Epidermal melanocyte (primary cell): ENCODE measurements around the gene COL28A1.

Experiments used
- DNase-seq: peaks from one replicate; pipeline ENCODE4 v3.0.0; 2011; ENCODE audit warnings: low spot score; ENCODE audit not compliant: insufficient read length

COL28A1 gene

DNA sequence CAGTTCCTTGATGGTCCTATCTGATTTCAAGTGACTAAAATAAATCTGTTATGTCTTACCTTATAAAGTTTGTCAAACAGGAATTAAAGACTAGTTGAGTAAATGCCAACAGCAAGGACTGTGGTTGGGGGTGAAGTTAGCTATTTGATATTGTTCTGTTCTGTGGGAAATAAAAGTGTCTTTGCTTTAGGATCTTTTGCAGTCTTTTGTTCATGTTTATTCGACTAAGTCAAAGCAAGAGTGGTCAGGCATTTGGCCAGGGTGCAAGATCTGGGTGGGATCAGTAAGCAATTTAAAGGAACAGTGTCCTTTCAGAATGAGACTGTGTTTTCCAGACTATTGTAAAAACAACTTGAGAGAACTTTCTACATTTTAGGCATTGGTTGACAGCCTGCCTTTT, at the start of gene COL28A1:
COL28A1 (minus strand) TSS at position 183 of the 400 bp plus-strand sequence. CDS start 2,998 bp downstream, outside the sequence.
- no peak for DNase-seq

DNA sequence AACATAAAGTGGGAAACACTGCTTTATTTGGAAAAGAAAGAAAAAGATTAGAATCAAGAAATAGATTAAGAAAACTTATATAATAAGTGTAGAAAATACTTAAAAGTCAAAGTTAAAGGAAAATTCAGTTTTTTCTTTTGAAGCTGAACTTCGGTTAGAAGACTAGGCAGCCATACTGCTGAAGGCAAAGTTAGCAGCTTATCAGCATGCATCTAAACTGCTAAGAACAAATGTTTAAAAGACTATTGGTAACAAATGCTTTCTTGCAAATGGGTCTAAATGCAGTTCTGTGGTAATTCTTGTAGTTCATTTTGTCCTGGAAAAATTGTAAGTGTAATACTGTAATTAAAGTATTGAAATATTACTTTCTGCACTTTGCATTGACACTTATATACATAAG, 49.0 kb upstream of the COL28A1 start:
- no peak for DNase-seq

DNA sequence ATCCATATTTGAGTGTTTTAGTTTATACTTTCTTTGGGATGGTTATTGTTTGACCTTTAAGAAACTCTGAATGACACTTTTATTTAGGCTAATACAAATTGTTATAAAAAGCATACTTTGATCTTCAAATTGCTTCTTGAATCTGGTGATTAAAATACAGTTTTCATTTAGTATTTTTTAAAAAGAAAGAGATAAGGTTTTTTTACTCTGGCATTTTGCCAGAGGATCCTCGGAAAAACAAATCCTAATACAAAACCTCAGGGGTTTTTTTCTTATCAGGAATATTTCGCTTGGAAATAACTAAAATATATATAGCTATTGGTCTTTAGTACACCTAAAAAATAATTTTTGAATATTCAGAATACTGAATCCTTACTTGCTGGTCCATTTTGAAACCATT, 48.1 kb upstream of the COL28A1 start:
- no peak for DNase-seq

DNA sequence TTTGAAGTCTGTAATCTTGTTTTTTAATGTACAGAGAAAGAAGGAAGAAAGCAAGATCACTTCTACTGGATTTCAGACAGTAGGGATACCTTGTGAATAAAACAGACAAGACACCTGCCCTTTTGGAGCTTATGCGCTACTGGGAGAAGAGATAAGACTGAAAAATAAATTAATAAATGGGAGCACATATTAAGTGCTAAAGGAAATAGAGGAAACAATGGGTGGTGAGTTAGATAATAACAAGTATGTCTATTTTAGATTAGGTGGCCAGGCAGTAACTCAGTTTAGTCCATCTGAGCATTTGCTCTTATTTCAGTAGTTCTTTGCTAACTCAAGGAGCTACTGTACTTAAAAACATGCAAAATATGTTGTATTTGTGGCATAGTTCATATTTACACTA, 46.9 kb upstream of the COL28A1 start:
- DNase-seq, result no peak

DNA sequence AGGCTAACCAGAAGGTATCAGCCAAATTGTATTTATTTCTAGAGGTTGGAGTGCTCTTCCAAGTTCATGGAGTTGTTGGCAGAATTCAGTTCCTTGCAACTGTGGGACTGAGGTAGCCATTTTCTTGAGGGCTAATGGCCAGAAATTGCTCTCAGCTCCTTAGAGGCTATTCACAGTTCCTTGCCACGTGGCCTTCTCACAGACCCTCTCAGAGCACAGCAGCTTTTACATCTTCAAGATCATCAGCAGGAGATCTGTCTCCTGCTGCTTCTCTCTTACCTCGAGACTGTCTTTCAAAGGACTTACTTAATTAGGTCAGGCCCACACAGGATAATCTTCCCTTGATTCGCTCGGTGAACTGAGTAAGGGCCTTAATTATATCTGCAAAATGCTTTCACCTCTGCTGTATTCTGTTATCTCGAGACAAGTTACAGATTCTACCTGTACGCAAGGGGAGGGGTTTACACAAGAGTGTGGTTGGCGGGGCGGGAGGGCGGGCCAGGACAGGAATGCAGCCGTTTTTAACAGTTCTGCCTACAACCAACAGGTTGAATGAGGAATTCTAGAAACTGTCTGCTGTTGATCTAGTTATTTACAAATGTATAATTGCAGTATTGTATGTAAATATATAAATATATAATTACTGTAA, 46.0 kb upstream of the COL28A1 start:
- DNase-seq, result no peak

DNA sequence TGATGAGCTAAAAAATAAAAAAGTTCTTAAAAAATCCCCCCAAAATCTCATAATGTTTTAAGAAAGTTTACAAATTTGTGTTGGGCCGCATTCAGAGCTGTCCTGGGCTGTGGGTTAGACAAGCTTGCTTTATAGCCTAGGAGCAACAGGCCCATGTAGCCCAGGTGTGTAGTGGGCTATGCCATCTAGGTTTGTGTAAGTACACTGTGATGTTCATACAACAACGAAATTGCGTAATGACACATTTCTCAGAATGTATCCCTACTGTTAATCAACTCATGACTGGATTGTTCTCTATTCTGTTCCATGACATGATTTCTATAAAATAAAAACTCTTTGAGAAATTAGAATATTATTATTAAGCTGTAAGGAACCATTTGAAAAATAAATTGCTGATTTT, 44.0 kb upstream of the COL28A1 start:
- no peak for DNase-seq

DNA sequence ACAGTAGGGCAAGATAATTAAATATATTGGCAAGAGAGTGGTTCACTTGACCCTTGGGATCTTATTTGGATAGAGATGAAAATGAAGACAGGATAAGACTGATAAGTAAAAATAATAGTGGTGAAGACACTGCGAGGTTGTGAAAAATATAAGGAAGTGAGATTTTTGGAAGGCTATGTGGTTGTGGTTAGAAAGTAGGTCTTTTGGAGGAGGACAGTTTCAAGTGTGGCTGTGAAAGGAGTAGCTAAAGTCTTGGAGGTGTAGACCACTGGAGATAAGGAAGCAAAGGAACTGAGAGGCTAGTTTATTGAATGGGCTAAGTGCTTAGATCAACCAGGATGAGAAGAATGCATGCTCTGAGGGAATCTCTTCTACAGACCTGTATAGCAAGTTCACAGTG, 42.2 kb upstream of the COL28A1 start:
- DNase-seq, result no peak

DNA sequence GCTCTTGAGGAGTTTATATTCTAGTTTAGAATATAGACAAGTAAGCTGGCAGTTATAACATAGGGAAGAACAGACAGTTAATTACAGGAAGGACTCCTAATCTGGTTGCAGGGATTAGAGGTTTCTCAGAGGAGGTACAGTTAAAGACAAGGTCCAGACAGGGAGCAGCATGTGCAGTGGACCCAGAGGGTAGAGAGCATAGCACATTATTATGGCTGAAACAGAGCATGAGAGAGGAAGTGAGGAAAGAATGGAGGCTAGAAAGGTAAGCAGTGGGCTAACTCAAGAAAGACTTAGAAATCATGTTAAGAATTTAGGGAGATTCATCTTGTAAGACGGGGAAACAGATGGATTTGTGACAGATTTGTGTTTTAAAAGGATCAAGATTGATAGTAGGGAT, 40.7 kb upstream of the COL28A1 start:
- DNase-seq, result no peak

DNA sequence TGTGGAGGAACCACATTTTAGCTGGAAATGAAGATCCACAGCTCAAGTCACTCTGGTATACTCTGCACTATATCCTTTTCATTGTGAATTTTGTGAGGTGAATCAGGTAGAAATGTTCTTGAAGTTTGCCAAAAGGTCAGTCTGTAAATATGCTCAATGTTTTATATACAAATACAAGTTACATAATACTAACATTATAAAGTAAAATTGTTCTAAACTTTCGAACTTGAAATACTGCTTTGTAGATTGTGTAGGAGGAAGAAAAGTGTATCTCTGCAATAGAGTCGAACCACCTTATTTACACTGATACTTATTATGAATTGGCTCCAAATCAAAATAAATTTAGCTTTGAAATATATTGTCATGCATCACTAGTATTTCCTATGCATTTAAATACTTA, 38.0 kb upstream of the COL28A1 start:
- DNase-seq, result no peak

DNA sequence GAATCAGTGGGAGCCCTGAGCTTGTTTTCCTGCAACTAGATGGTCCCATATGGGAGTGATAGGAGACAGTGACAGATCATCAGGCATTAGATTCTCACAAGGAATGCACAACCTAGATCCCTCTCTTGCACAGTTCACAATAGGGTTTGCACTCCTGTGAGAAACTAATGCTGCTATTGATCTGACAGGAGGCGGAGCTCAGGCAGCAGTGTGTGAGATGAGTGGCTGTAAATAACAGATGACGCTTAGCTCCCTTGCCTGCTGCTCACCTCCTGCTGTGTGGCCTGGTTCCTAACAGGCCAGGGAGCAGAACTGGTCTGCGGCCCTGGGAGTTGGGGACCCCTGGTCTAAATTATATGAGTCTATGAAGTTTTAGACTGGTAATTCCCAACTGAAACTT, 34.9 kb upstream of the COL28A1 start:
- DNase-seq, result no peak

DNA sequence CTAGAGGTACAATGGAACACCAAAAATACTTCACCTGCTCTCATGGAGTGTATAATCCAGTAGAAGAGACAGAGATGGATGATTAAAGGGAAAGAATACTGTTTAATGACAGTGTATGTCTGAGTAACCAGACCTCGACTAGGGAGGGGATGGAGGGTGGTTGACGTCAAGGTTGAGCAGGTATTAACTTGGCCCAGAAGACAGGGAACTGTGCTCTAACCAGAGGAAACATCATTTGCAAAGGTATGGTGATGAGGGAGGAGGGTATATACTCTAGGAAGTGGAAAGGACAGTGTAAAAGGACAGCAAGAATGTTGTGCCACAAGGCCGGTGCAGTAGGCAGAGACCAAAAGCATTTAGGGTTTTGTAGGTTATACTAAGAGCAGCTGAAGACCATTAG, 33.9 kb upstream of the COL28A1 start:
- DNase-seq, result no peak

DNA sequence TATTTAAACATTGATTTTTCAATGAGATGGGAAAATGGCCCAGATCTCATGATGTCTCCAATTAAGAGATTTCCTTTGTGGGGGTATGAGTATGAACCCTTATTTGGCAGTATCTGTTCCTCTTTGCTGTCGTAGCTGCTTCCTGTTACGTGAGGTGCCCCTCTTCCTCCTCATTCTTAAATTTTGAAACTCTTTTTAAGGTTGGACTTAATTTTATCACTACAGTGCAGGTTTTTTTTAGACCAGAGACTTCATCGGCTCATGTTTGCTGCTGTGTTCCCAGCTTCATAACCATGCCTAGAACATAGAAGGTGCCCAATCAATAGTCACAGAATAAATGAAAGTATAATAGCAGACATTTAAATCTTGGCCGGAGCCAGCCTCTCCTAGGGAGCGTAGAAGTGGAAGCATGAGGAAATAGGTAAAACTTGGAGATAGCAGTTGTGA, 33.4 kb upstream of the COL28A1 start:
- no peak for DNase-seq

DNA sequence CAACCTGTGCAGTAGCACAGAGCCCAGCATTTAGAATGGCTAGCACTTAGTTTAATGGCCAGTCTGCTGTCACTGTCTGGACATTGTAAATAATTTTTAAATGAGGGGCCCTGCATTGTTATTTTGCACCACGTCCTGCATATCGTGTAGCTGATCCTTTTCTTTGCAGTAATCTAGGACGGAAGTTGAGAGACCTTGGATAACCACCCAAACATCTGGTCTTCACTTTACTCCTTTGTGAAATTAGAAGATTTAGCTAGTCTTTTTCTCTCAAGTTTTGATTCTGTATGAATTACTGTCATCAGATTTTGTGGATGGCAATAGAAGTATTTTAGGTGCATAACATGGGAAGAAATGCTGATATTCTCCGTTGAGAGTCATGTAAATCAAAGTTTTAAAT, 32.9 kb upstream of the COL28A1 start:
- DNase-seq, result no peak

DNA sequence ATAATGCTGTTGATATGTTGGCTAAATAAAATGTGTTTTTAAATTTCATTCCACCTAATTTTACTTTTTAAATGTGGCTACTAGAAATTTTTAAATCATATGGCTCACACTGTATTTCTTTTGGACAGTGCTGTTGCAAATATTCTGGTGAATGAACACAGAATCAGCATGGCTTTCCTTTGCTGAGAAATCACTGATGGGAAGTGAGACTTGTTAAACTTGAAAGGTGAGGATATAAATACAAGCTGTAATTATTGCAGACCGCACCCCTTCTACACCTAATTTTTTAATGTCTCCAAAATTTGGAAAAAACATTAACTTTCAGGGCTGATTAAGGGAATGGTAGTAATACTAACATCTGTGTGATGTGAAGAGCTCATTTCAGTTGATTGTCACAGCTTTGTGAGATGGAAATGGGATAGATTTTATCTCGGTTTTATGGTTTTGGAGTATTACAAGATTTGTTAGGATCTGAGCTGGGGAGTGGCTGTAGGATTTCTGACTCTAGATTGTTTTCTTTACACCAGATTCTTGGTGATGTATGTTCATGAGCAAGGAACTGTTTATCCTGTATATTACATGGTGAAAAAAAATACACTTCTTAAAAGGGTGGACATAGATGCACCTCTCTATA, 32.3 kb upstream of the COL28A1 start:
- DNase-seq, result no peak

DNA sequence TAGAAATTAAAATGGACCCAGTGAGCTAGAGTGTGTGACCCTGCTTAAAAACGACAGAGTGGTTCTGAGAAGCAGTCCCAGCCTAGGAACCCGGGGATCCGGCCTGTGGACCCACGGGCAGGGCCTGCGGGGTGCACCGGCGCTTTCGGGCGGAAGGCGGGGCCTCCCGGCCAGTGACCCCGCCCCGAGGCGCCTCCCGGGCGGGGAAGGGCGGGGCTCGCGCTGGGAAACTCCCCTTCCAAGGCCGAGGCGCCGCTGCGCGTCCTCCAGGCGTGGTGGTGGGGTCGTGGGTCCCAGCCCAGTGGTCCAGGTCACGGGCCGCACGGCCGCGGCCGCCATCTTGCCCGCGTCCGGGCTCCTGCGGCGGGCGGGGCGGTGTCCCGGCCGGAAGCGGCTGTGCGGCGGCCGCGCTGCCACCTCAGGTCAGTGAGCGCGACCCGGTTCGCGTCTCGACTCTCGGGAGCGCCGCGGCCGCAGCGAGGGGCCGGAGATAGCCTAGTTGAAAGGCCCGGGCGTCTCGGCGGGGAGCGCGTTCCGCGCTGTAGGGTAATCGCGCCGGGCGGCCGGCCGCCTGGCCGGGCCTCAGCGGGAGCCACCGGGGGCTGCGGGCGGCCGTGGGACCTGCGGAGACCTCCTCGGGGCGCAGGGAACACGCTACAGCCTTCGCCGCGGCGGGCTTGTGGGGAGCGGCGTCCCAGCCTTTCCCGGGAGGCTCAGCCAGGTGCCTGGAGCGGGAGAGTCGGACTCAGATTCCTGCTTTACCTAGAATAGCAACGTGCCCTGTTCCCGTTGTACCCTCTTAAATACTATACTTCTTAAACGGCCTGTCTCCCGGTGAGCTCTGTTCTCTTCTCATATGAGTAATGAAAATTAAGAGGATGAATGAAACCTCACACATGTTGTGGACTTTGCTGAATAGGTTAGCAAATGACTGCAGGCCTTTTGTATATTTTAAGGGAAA, 31.3 kb upstream of the COL28A1 start, which contains the start of gene MIOS:
MIOS (plus strand) TSS at position 234 of the 961 bp plus-strand sequence. CDS start 5,592 bp downstream, outside the sequence.
- DNase-seq, result peak; percentile 82

DNA sequence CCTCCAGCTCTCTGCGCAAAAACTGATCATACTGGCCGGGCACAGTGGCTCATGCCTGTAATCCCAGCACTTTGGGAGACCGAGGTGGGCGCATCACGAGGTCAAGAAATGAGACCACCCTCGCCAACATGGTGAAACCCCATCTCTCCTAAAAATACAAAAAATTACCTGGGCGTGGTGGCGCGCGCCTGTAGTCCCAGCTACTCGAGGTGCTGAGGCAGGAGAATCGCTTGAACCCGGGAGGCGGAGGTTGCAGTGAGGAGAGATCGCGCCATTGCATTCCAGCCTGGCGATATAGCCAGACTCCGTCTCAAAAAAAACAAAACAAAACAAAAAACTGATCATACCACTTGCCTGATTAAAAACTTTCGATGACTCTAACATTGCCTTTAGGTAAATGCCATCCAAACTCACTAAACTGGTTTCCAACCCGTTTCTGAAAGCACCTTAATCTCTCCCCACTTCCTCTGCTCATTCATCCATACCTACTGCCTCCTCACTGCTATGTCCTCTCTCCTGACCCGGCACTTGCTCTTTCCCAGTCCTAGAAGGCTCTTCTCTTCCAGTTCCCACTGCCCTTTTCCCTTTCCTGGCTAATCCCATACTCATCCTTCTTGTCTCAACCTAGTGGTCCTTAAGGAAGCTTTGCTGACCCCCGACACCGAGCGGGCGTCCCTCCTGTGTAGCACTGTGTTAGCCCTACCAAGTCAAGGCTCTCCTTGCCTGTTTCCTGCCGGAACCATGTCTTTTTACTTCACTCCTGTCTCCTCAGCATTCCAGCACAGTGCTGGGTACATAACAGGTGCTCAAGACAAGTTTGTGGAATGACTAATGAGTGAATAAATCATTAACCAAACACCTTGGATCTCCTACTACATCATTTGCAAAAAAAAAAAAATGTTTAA, 30.3 kb upstream of the COL28A1 start:
- no peak for DNase-seq

DNA sequence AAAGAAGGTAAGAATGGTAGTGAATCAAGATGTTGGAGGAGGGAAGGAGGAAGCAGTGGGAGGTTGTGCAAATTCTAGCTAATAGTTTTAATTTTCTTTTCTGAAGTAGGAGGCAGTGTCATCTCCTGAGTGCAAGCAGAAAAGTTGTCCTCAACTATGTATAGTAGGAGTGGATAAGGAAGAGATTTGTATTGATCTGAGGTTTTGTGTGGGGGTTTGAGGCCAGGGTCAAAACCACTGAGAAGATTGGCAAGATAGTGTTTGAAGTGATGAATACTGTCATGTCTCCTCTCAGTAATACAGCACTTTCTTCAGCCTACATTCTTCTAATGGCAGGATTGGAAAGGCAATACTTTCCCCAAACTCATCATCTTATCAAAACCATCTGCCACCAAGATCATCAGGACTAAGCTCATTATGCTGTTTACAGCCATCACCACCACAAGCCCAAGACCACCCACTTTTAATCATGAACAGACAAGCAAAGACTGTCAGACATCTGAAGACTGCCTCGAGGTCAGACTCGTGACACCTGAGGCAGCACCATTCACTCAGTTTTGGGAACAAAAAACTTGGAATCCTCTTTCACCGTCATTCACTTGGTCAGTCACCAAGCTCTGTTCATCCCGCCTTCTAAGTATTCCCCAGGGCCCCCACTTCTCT, 29.5 kb upstream of the COL28A1 start:
- DNase-seq, result no peak

DNA sequence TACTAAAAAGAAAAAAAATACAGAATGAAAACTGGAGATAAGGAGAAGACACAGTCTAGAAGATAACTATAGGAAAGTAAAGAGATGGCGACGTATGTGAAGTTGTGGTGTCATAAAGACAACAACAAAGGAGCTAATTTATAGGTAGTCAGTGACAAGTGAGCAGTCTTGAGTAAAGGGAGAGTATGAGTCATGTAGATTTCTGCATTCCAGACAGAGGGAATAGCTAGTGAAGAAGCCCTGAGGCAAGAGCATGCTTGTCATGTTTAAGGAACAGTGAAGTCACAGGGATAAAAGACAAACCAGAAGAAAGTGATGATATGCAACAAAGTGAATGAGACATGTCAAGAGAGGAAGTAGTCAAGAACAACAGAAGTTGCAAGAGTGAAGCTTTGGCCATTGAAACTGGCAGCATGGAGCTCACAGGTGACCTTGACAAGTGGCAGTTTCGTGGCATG, 28.7 kb upstream of the COL28A1 start:
- peak; percentile 36 for DNase-seq

DNA sequence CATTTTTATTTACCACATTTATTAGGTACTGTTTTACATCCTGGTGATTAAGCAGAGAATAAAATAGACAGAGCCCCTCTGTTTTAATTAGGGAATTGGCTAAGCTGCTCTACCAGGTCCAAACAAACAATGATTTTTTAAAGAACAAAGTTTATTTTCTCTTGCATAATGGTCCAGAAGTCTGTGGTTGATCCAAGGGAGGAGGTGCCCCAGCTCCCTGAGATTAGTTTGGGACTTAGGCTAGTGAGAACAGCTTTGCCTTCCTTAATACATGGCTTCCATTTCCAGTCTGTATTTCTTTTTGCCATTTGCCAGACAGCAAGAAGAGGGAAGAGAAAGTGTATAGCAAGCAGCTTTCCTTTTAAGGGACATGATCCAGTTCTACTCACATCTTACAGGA, 28.1 kb upstream of the COL28A1 start:
- no peak for DNase-seq

DNA sequence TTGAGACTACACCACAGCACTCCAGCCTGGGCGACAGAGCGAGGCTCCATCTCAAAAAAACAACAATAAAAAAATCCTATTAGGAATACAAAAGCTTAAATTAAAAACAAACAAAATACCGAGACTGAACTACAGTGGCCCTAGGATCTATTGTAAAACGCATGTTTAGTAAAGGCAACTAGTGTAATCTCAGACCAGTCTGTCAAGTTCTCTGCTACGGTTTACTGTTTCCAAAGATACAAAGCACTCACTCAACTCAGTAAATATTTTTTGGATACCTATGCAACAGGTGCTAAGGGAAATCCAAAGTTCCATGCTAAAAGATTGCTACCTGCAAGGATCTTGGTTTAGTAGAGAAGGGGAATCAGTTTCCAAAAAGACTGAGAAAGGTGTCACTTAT, 27.6 kb upstream of the COL28A1 start:
- DNase-seq, result no peak
